Right lobe of liver (tissue), 6 donors: Measurements from ENCODE around the gene EIPR1. TPM values are rescaled to one million over a fixed set of nuclear protein-coding genes. Genes with fewer than 3 reads are reported as not detected.

Experiments
- ATAC-seq, 4 donors: fragments of 200-7000 bp; cut with Tn5 transposase; one replicate each; pipeline ENCODE4 v1.9.1; 2020; ENCODE audit warnings: mild to moderate bottlenecking in 4 of 4, moderate library complexity in 4 of 4
- DNase-seq, 3 donors: peaks; one replicate each; pipeline ENCODE4 v3.0.0-alpha.2; 2020
- H3K27ac ChIP-seq, 3 donors: fragments of 200-600 bp; one replicate each; pipeline ENCODE4 v1.8.0; 2022
- H3K27me3 ChIP-seq, 2 donors: fragments of 200-600 bp; one replicate each; pipeline ENCODE4 v1.8.0; 2022
- H3K36me3 ChIP-seq, 4 donors: fragments of 200-600 bp; sonication (generic) in 1 of 4; one replicate each; pipeline versions ENCODE4 v1.5.1 to v1.8.0; 2017 to 2022; ENCODE audit warnings: control low read depth in 1 of 4
- H3K4me1 ChIP-seq, 4 donors: fragments of 200-600 bp; sonication (generic) in 1 of 4; one replicate each; pipeline versions ENCODE4 v1.5.1 to v1.8.0; 2017 to 2022; ENCODE audit warnings: control low read depth in 1 of 4
- H3K4me3 ChIP-seq, 3 donors: fragments of 200-600 bp; one replicate each; pipeline ENCODE4 v1.8.0; 2022
- H3K9me3 ChIP-seq, 4 donors: fragments of 200-600 bp; sonication (generic) in 1 of 4; one replicate each; pipeline versions ENCODE4 v1.5.1 to v1.8.0; 2017 to 2022; ENCODE audit warnings: control low read depth in 1 of 4
- POLR2A ChIP-seq: fragments of 450-650 bp; IDR thresholded peaks from one replicate; pipeline ENCODE4 v1.6.1; 2017; ENCODE audit warnings: antibody characterized with exemption, mild to moderate bottlenecking
- WGBS: methylation state at CpG from one replicate; pipeline ENCODE4 v1.1.6; 2018; ENCODE audit warnings: low coverage, low lambda C conversion rate; ENCODE audit not compliant: insufficient coverage; ENCODE audit errors: missing lambda C conversion rate; 5-methylcytosine and 5-hydroxymethylcytosine counted together
- intact Hi-C, 2 donors: fragments of 100-400 bp; cut with DNase I; formaldehyde crosslinking; loops; one replicate each; pipeline versions ENCODE4 v1.11.2 to v1.14.1; 2022
- total RNA-seq, 6 experiments: library from RNA; depleted of rRNA in 2 of 6; stranded (reverse); fragments of >200 nt in 2 of 6; fragmentation: NEBNext Ultra II Directional in 3 of 6; extraction: Animal tissue kit (Norgen Biotek cat#: 25700) in 3 of 6; gene quantifications; one replicate each; pipeline versions ENCODE4 v1.1.0 to v1.2.4, GENCODE V29; 2016 to 2023
- TF ChIP-seq, protein P1 (sequence below), 4 donors: fragments of 200-600 bp in 3 of 4; fragments of 450-650 bp in 1 of 4; IDR thresholded peaks; one replicate each; pipeline versions ENCODE4 v1.5.1 to v1.8.0; 2016 to 2022; ENCODE audit warnings: antibody characterized with exemption in 4 of 4, mild to moderate bottlenecking in 2 of 4
- donor health status: DM: no; HTN: yes; CAD: no.
- donor health status: DM: no; HTN: no; CAD: no.
- donor health status: DM: no; HTN: no; CAD: no.
- donor health status: DM: no; HTN: yes; CAD: no.
- donor health status: DM: no; HTN: yes; CAD: no.

Gene EIPR1
- total RNA-seq, 6 experiments from 2014 or later, result 6.8 to 40.6 (median 11.6) TPM

DNA sequence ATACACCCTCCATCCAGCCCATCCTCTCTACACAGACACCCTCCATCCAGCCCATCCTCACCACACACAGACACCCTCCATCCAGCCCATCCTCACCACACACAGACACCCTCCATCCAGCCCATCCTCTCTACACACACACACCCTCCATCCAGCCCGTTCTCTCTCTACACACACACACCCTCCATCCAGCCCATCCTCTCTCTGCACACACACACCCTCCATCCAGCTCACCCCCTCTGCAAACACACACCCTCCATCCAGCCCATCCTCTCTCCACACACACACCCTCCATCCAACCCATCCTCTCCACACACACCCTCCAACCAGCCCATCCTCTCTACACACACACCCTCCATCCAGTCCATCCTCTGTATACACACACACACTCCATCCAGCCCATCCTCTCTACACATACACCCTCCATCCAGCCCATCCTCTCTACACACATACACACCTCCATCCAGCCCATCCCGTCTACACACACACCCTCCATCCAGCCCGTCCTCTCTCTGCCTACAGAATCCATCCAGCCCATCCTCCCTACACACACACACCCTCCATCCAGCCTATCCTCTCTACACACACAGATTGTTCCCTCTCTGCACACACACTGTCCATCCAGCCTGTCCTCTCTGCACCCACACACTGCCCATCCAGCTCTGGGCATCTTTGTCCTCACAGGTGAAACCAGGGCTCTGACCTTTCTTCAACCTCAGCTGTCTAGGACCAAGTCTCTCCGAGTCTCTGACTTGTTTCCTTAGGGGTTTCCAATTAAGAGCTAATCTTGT, 81.2 kb downstream of the EIPR1 start:
- no peaks in the 10 kb centered on the region for H3K27me3 ChIP-seq
- WGBS, result 90% methylated on average over 3 of the region's 4 CpGs
- TF ChIP-seq POLR2A, result no peak
- TF ChIP-seq, protein P1, sequence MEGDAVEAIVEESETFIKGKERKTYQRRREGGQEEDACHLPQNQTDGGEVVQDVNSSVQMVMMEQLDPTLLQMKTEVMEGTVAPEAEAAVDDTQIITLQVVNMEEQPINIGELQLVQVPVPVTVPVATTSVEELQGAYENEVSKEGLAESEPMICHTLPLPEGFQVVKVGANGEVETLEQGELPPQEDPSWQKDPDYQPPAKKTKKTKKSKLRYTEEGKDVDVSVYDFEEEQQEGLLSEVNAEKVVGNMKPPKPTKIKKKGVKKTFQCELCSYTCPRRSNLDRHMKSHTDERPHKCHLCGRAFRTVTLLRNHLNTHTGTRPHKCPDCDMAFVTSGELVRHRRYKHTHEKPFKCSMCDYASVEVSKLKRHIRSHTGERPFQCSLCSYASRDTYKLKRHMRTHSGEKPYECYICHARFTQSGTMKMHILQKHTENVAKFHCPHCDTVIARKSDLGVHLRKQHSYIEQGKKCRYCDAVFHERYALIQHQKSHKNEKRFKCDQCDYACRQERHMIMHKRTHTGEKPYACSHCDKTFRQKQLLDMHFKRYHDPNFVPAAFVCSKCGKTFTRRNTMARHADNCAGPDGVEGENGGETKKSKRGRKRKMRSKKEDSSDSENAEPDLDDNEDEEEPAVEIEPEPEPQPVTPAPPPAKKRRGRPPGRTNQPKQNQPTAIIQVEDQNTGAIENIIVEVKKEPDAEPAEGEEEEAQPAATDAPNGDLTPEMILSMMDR (IDR thresholded peaks at IDR 0.05), result no peak
- ATAC-seq (no peak), DNase-seq (peak in 2 of 3 donors; percentile 15 to 19)
- no peaks in the 10 kb centered on the region for H3K9me3 ChIP-seq
- no peak overlapping the region for H3K4me3 ChIP-seq
- H3K4me1 ChIP-seq, result no peaks in the 10 kb centered on the region
- H3K27ac ChIP-seq, result no peak overlapping the region
- intact Hi-C loops, result no loop called here
- no peaks in the 10 kb centered on the region for H3K36me3 ChIP-seq

- Histone ChIP-seq H3K27me3 (no peaks in the 10 kb centered on the region), H3K36me3 (no peaks in the 10 kb centered on the region), H3K9me3 (no peaks in the 10 kb centered on the region), H3K4me1 (no peaks in the 10 kb centered on the region), H3K27ac (no peak overlapping the region), H3K4me3 (no peak overlapping the region)
- 55% methylated on average over 4 of the region's 4 CpGs for WGBS
- DNase-seq (peak in 2 of 3 donors; percentile 13 to 15), ATAC-seq (no peak)
- intact Hi-C loops, result no loop called here
- TF ChIP-seq POLR2A, result no peak
- TF ChIP-seq, protein P1 (IDR thresholded peaks at IDR 0.05), result no peak
These were observed 83.1 kb downstream of the EIPR1 start for GRCh38 chr2:3294493-3294892.

- Histone ChIP-seq H3K36me3 (no peaks in the 10 kb centered on the region), H3K9me3 (no peaks in the 10 kb centered on the region), H3K4me1 (no peaks in the 10 kb centered on the region), H3K4me3 (no peak overlapping the region), H3K27ac (no peak overlapping the region), H3K27me3 (no peaks in the 10 kb centered on the region)
- ATAC-seq (peak; percentile 69 to 82 (median 77)), DNase-seq (peak in 2 of 3 donors; percentile 44 to 52)
- TF ChIP-seq, protein P1 (IDR thresholded peaks at IDR 0.05), result no peak
- TF ChIP-seq POLR2A, result no peak
- intact Hi-C loops, result no loop called here
- 40% methylated on average over 3 of the region's 3 CpGs for WGBS
These were observed 83.5 kb downstream of the EIPR1 start for GRCh38 chr2:3294069-3294468.

- H3K27me3 ChIP-seq, result no peaks in the 10 kb centered on the region
- H3K27ac ChIP-seq, result no peak overlapping the region
- ATAC-seq (no peak), DNase-seq (peak in 2 of 3 donors; percentile 11 to 28)
- WGBS, result no CpG with 5 or more reads among the region's 9 CpGs
- H3K36me3 ChIP-seq, result no peaks in the 10 kb centered on the region
- no peaks in the 10 kb centered on the region for H3K4me1 ChIP-seq
- no peak for TF ChIP-seq POLR2A
- TF ChIP-seq, protein P1 (IDR thresholded peaks at IDR 0.05), result no peak
- H3K4me3 ChIP-seq, result no peak overlapping the region
- no peaks in the 10 kb centered on the region for H3K9me3 ChIP-seq
- intact Hi-C loops, result no loop called here
These were observed 84.4 kb downstream of the EIPR1 start for GRCh38 chr2:3293221-3293620.
